Ramos (cell line): Measurements from ENCODE around the gene BANF2.

ENCODE experiments used
- in situ Hi-C: fragments of 300-500 bp; cut with MboI; formaldehyde crosslinking; loops from one replicate; pipeline ENCODE4 v1.14.3; 2022; ENCODE audit warnings: low sequenced_read_pairs; ENCODE audit not compliant: unreplicated experiment

The BANF2 gene

GRCh38 chr20:17680836-17681725 lies 18.7 kb upstream of the BANF2 start:
- in situ Hi-C loops: no loop called here

- in situ Hi-C loops: no loop called here
These were observed 18.1 kb upstream of the BANF2 start for GRCh38 chr20:17681726-17682102.

GRCh38 chr20:17682103-17682888 lies 17.5 kb upstream of the BANF2 start, which contains the start of gene RRBP1:
RRBP1 (minus strand) TSS chr20:17682242; CDS start chr20:17660507, 21,735 bp downstream.
- in situ Hi-C loops: no loop called here

- in situ Hi-C loops: no loop called here
These were observed 16.9 kb upstream of the BANF2 start for GRCh38 chr20:17682889-17683198.

GRCh38 chr20:17683218-17684076 lies 16.3 kb upstream of the BANF2 start:
- in situ Hi-C loops: no loop called here

- in situ Hi-C loops: no loop called here
These were observed 15.5 kb upstream of the BANF2 start for GRCh38 chr20:17684077-17684888.

- in situ Hi-C loops: no loop called here
These were observed 14.6 kb upstream of the BANF2 start for GRCh38 chr20:17685168-17685567.

GRCh38 chr20:17687800-17688199 lies 12.0 kb upstream of the BANF2 start:
- in situ Hi-C loops: no loop called here

- in situ Hi-C loops: no loop called here
These were observed 10.8 kb upstream of the BANF2 start for GRCh38 chr20:17688965-17689364.

GRCh38 chr20:17690144-17690543 lies 9.6 kb upstream of the BANF2 start:
- in situ Hi-C loops: no loop called here

- in situ Hi-C loops: no loop called here
These were observed 8.0 kb upstream of the BANF2 start for GRCh38 chr20:17691758-17692157.

GRCh38 chr20:17693444-17694001 lies 6.2 kb upstream of the BANF2 start:
- in situ Hi-C loops: no loop called here

GRCh38 chr20:17694767-17695166 lies 5.0 kb upstream of the BANF2 start:
- in situ Hi-C loops: no loop called here

- in situ Hi-C loops: no loop called here
These were observed 3.5 kb upstream of the BANF2 start for GRCh38 chr20:17696287-17696686.

GRCh38 chr20:17697171-17697570 lies 2.6 kb upstream of the BANF2 start:
- in situ Hi-C loops: no loop called here

- in situ Hi-C loops: no loop called here
These were observed 1.4 kb upstream of the BANF2 start for GRCh38 chr20:17698384-17698783.

GRCh38 chr20:17700637-17701036 lies 871 bp downstream of the BANF2 start:
- in situ Hi-C loops: no loop called here

GRCh38 chr20:17701826-17702225 lies 2.1 kb downstream of the BANF2 start:
- in situ Hi-C loops: no loop called here

GRCh38 chr20:17704589-17705317 lies 5.0 kb downstream of the BANF2 start:
- in situ Hi-C loops: no loop called here
